H9 (cell line): ENCODE data around the gene MCFD2. TPM values are rescaled to one million over a fixed set of nuclear protein-coding genes. Genes with fewer than 3 reads are reported as not detected.

Experiments
- DNase-seq: peaks from one replicate; pipeline ENCODE4 v3.0.0-alpha.2; 2017
- H2AFZ ChIP-seq: one replicate; pipeline ENCODE4 v1.6.1; 2013; ENCODE audit warnings: mild to moderate bottlenecking, low read length, control low read depth, moderate library complexity
- H2AK5ac ChIP-seq: 2 replicates; pipeline ENCODE4 v1.6.1; 2013; ENCODE audit warnings: low read length, control low read depth, mixed read lengths; ENCODE audit not compliant: insufficient read length
- H2BK120ac ChIP-seq: one replicate; pipeline ENCODE4 v1.6.1; 2013; ENCODE audit warnings: low read depth, mild to moderate bottlenecking, low read length, control low read depth, inconsistent platforms; ENCODE audit not compliant: poor library complexity, severe bottlenecking
- H2BK12ac ChIP-seq: 2 replicates; pipeline ENCODE4 v1.6.1; 2013; ENCODE audit warnings: low read length, control low read depth, mixed read lengths, low read depth; ENCODE audit not compliant: insufficient read length
- H2BK15ac ChIP-seq: 2 replicates; pipeline ENCODE4 v1.6.1; 2013; ENCODE audit warnings: low read depth, low read length, control low read depth
- H2BK20ac ChIP-seq: one replicate; pipeline ENCODE4 v1.6.1; 2013; ENCODE audit warnings: low read depth, mild to moderate bottlenecking, low read length, control low read depth, inconsistent platforms; ENCODE audit not compliant: poor library complexity, severe bottlenecking
- H2BK5ac ChIP-seq: 2 replicates; pipeline ENCODE4 v1.6.1; 2013; ENCODE audit warnings: low read length, control low read depth, mixed read lengths; ENCODE audit not compliant: insufficient read length
- H3K14ac ChIP-seq: 2 replicates; pipeline ENCODE4 v1.6.1; 2013; ENCODE audit warnings: low read length, control low read depth; ENCODE audit not compliant: insufficient read depth
- H3K18ac ChIP-seq: 2 replicates; pipeline ENCODE4 v1.6.1; 2013; ENCODE audit warnings: low read depth, mild to moderate bottlenecking, mixed read lengths, low read length, control low read depth; ENCODE audit not compliant: insufficient read length
- H3K23ac ChIP-seq: 2 replicates; pipeline ENCODE4 v1.6.1; 2013; ENCODE audit warnings: low read length, control low read depth, mixed read lengths, low read depth; ENCODE audit not compliant: insufficient read length
- H3K23me2 ChIP-seq: 2 replicates; pipeline ENCODE4 v1.6.1; 2013; ENCODE audit warnings: low read depth, mild to moderate bottlenecking, mixed read lengths, low read length, control low read depth; ENCODE audit not compliant: insufficient read length, poor library complexity, severe bottlenecking
- H3K27ac ChIP-seq: 2 replicates; pipeline ENCODE4 v1.5.1; 2013; ENCODE audit warnings: low read length, control low read depth, mixed read lengths, low read depth; ENCODE audit not compliant: insufficient read length
- H3K27me3 ChIP-seq: 2 replicates; pipeline ENCODE4 v1.6.1; 2013; ENCODE audit warnings: low read length, control low read depth, inconsistent platforms; ENCODE audit not compliant: insufficient read depth
- H3K4ac ChIP-seq: 2 replicates; pipeline ENCODE4 v1.6.1; 2013; ENCODE audit warnings: low read depth, mild to moderate bottlenecking, control low read depth, inconsistent platforms, low read length, moderate library complexity
- H3K4me1 ChIP-seq: 2 replicates; pipeline ENCODE4 v1.6.1; 2013; ENCODE audit warnings: low read length, control low read depth, inconsistent platforms; ENCODE audit not compliant: insufficient read depth
- H3K4me2 ChIP-seq: 2 replicates; pipeline ENCODE4 v1.6.1; 2013; ENCODE audit warnings: low read length, control low read depth, mixed read lengths; ENCODE audit not compliant: insufficient read length, insufficient read depth
- H3K56ac ChIP-seq: 2 replicates; pipeline ENCODE4 v1.6.1; 2013; ENCODE audit warnings: low read depth, mild to moderate bottlenecking, mixed read lengths, low read length, control low read depth; ENCODE audit not compliant: insufficient read length
- H3K79me1 ChIP-seq: 2 replicates; pipeline ENCODE4 v1.6.1; 2013; ENCODE audit warnings: low read depth, mild to moderate bottlenecking, moderate library complexity, low read length, control low read depth, inconsistent platforms; ENCODE audit not compliant: insufficient read depth, poor library complexity, severe bottlenecking
- H3K79me2 ChIP-seq: 2 replicates; pipeline ENCODE4 v1.6.1; 2013; ENCODE audit warnings: low read length, control low read depth, inconsistent platforms; ENCODE audit not compliant: insufficient read depth
- H3K9ac ChIP-seq: 2 replicates; pipeline ENCODE4 v1.6.1; 2013; ENCODE audit warnings: low read length, control low read depth, mixed read lengths; ENCODE audit not compliant: insufficient read length; ENCODE audit errors: extremely low read depth
- H3K9me3 ChIP-seq: one replicate; pipeline ENCODE4 v1.6.1; 2013; ENCODE audit warnings: low read depth, low read length, inconsistent platforms; ENCODE audit not compliant: control insufficient read depth
- H3T11ph ChIP-seq: one replicate; pipeline ENCODE4 v1.6.1; 2013; ENCODE audit warnings: mild to moderate bottlenecking, low read length, control low read depth, inconsistent platforms
- H4K20me1 ChIP-seq: one replicate; pipeline ENCODE4 v1.6.1; 2013; ENCODE audit not compliant: control insufficient read depth, insufficient read length, insufficient read depth
- H4K5ac ChIP-seq: 2 replicates; pipeline ENCODE4 v1.6.1; 2013; ENCODE audit warnings: low read depth, mild to moderate bottlenecking, mixed read lengths, low read length, control low read depth; ENCODE audit not compliant: insufficient read length
- H4K8ac ChIP-seq: replicated peaks from 2 replicates; pipeline ENCODE4 v1.6.1; 2013; ENCODE audit warnings: low read length, control low read depth, mixed read lengths, low read depth; ENCODE audit not compliant: insufficient read length
- H4K91ac ChIP-seq: 2 replicates; pipeline ENCODE4 v1.6.1; 2013; ENCODE audit warnings: low read depth, mild to moderate bottlenecking, moderate library complexity, mixed read lengths, low read length, control low read depth; ENCODE audit not compliant: insufficient read length
- H3K27ac Mint-ChIP-seq, 3 experiments: 2 replicates in 2 of 3; 3 replicates in 1 of 3; pipeline ENCODE4 v1.8.0; 2020 to 2021; ENCODE audit warnings: mixed read lengths in 3 of 3, mild to moderate bottlenecking in 1 of 3, moderate library complexity in 1 of 3
- H3K27me3 Mint-ChIP-seq: 2 replicates; pipeline ENCODE4 v1.8.0; 2021; ENCODE audit warnings: low read depth, mild to moderate bottlenecking, moderate library complexity, mixed read lengths
- H3K36me3 Mint-ChIP-seq, 3 experiments: 2 replicates in 2 of 3; 3 replicates in 1 of 3; pipeline ENCODE4 v1.8.0; 2020 to 2021; ENCODE audit warnings: low read depth in 3 of 3, mixed read lengths in 3 of 3; ENCODE audit not compliant: insufficient read depth in 1 of 3
- H3K4me1 Mint-ChIP-seq, 2 experiments: 2 replicates each; pipeline ENCODE4 v1.8.0; 2020; ENCODE audit warnings: mixed read lengths in 2 of 2
- H3K4me3 Mint-ChIP-seq, 2 experiments: 2 replicates in 1 of 2; 3 replicates in 1 of 2; pipeline ENCODE4 v1.8.0; 2020 to 2021; ENCODE audit warnings: mild to moderate bottlenecking in 2 of 2, mixed read lengths in 2 of 2, moderate library complexity in 1 of 2
- H3K9me3 Mint-ChIP-seq, 2 experiments: 2 replicates in 1 of 2; 3 replicates in 1 of 2; pipeline ENCODE4 v1.8.0; 2020; ENCODE audit warnings: mild to moderate bottlenecking in 2 of 2, mixed read lengths in 2 of 2, moderate library complexity in 1 of 2
- CTCF ChIP-seq: fragments of 200-600 bp; sonication (generic); conservative IDR thresholded peaks from 3 replicates; pipeline ENCODE4 v1.8.0; 2021; ENCODE audit warnings: antibody characterized with exemption, mild to moderate bottlenecking
- WGBS: extraction: QIAGEN DNeasy Blood & Tissue Kit; methylation state at CpG from one replicate; pipeline ENCODE4 v1.1.7; 2013; ENCODE audit warnings: missing lambda C conversion rate, low lambda C conversion rate, mixed read lengths; ENCODE audit not compliant: insufficient read length; ENCODE audit errors: extremely low coverage; 5-methylcytosine and 5-hydroxymethylcytosine counted together
- total RNA-seq: library from RNA; stranded (reverse); gene quantifications from 2 replicates; pipeline ENCODE4 v1.2.1, GENCODE V29; 2021

Gene MCFD2
- total RNA-seq, 1 experiment from 2014 or later: 64.6 TPM

GRCh38 chr2:46859482-46859881 lies 56.1 kb downstream of the MCFD2 start:
- no peak overlapping the region for H2AFZ ChIP-seq
- Mint-ChIP-seq H3K36me3 (no peaks in the 10 kb centered on the region), H3K9me3 (no peaks in the 10 kb centered on the region; a peak in 1 of 5 replicates), H3K4me1 (0 out of 4 replicates have a peak, but pooled peaks cover 0 to 4% of the 10 kb centered on the region in 2 experiments), H3K27ac (peak overlapping the region in 1 of 3 experiments; percentile 50; a peak in 1 of 7 replicates), H3K4me3 (no peak overlapping the region), H3K27me3 (0 out of 2 replicates have a peak, but pooled peaks cover 3% of the 10 kb centered on the region)
- no peak overlapping the region for H2AK5ac ChIP-seq
- no peaks in the 10 kb centered on the region for H3K4me1 ChIP-seq
- H4K91ac ChIP-seq: no peak overlapping the region
- H3K79me1 ChIP-seq: no peaks in the 10 kb centered on the region
- no peaks in the 10 kb centered on the region for H3K27me3 ChIP-seq
- no peak for DNase-seq
- H2BK120ac ChIP-seq: no peak overlapping the region
- H2BK5ac ChIP-seq: no peak overlapping the region
- no peak overlapping the region for H3K14ac ChIP-seq
- H3K79me2 ChIP-seq: no peaks in the 10 kb centered on the region
- H3K18ac ChIP-seq: no peak overlapping the region
- H3K23ac ChIP-seq: no peak overlapping the region
- no peaks in the 10 kb centered on the region for H3K23me2 ChIP-seq
- no peak overlapping the region for H3K4ac ChIP-seq
- H3K27ac ChIP-seq: no peak overlapping the region
- H3T11ph ChIP-seq: no peak overlapping the region
- H4K8ac ChIP-seq: no peak overlapping the region
- no CpG with 5 or more reads among the region's 9 CpGs for WGBS
- H3K56ac ChIP-seq: no peak overlapping the region
- no peak for TF ChIP-seq CTCF
- no peak overlapping the region for H2BK15ac ChIP-seq
- H4K20me1 ChIP-seq: no peaks in the 10 kb centered on the region
- no peak overlapping the region for H4K5ac ChIP-seq
- H3K9me3 ChIP-seq: no peaks in the 10 kb centered on the region
- H2BK12ac ChIP-seq: no peak overlapping the region
- no peak overlapping the region for H2BK20ac ChIP-seq
- H3K4me2 ChIP-seq: no peak overlapping the region
- H3K9ac ChIP-seq: no peak overlapping the region
